Effector memory CD8-positive, alpha-beta T cell (primary cell): ENCODE data around the gene GALK1.
A peak's percentile ranks its signal among the peaks of the same experiment; 100 is the strongest.

Experiments
- ATAC-seq: fragments of 150-1000 bp; cut with Tn5 transposase; replicated peaks from 2 replicates; pipeline ENCODE4 v1.10.0; 2021; ENCODE audit warnings: mild to moderate bottlenecking, moderate library complexity
- DNase-seq, 3 experiments: peaks; one replicate each; pipeline ENCODE4 v3.0.0; 2021
- H3K27ac Mint-ChIP-seq, 2 donors: one replicate each; pipeline ENCODE4 v1.8.0; 2022; ENCODE audit warnings: mild to moderate bottlenecking in 2 of 2, mixed read lengths in 2 of 2, moderate library complexity in 2 of 2
- H3K27me3 Mint-ChIP-seq, 2 donors: one replicate each; pipeline ENCODE4 v1.8.0; 2022; ENCODE audit warnings: mixed read lengths in 2 of 2
- H3K36me3 Mint-ChIP-seq: one replicate; pipeline ENCODE4 v1.8.0; 2022; ENCODE audit warnings: mild to moderate bottlenecking, moderate library complexity, mixed read lengths; ENCODE audit not compliant: insufficient read depth
- H3K4me1 Mint-ChIP-seq, 2 donors: one replicate each; pipeline ENCODE4 v1.8.0; 2022; ENCODE audit warnings: low read depth in 2 of 2, mixed read lengths in 2 of 2
- H3K4me3 Mint-ChIP-seq, 2 donors: one replicate each; pipeline ENCODE4 v1.8.0; 2022; ENCODE audit warnings: mild to moderate bottlenecking in 2 of 2, mixed read lengths in 2 of 2, moderate library complexity in 2 of 2
- H3K9me3 Mint-ChIP-seq, 2 donors: one replicate each; pipeline ENCODE4 v1.8.0; 2022; ENCODE audit warnings: mixed read lengths in 2 of 2

Gene GALK1

DNA sequence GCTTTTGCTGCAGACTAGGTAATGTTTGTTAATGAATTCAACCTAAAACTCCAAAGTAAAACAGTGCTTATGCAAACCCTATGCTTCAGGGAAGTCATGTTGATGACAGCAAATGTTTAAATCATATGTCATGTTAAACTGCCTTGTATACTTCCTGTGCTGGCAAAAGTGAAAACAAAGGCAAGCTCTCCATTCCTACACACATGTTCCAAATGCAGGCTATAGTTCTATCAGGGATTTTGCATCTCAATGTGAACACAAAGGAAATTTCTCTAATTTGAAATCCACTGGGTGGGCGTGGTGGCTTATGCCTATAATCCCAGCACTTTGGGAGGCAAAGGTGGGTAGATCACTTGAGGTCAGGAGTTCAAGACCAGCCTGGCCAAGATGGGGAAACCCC, 38.9 kb upstream of the GALK1 start:
- no peak for ATAC-seq
- no peak overlapping the region for H3K4me3 Mint-ChIP-seq
- no peaks in the 10 kb centered on the region for H3K9me3 Mint-ChIP-seq
- DNase-seq, result no peak
- H3K4me1 Mint-ChIP-seq, result peaks cover 3 to 10% of the 10 kb centered on the region in 2 donors
- peak overlapping the region in 1 of 2 donors; percentile 63 for H3K27ac Mint-ChIP-seq
- peaks cover 35% of the 10 kb centered on the region for H3K36me3 Mint-ChIP-seq
- H3K27me3 Mint-ChIP-seq, result no peaks in the 10 kb centered on the region

DNA sequence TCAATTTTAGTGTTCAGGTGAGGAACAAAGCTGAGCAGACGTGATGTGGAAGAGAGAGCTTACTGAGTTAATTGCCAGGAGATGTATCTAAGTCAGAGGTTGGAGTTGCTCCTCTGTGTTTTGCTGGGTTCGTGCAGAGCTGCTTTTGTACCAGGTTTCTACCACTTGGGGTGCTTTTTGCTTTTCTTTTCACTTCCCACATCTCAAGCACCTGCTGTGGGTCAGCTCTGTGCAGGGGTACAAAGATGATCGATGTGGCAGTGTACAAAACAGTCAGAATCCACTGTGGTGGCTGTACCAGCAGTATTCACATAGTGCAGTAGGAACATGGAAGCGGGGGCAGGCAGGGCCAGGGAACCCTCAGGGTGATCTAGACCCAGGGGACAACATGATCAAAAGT, 34.4 kb upstream of the GALK1 start:
- peaks cover 0 to 7% of the 10 kb centered on the region in 2 donors for H3K4me1 Mint-ChIP-seq
- H3K36me3 Mint-ChIP-seq, result peaks cover 45% of the 10 kb centered on the region

DNA sequence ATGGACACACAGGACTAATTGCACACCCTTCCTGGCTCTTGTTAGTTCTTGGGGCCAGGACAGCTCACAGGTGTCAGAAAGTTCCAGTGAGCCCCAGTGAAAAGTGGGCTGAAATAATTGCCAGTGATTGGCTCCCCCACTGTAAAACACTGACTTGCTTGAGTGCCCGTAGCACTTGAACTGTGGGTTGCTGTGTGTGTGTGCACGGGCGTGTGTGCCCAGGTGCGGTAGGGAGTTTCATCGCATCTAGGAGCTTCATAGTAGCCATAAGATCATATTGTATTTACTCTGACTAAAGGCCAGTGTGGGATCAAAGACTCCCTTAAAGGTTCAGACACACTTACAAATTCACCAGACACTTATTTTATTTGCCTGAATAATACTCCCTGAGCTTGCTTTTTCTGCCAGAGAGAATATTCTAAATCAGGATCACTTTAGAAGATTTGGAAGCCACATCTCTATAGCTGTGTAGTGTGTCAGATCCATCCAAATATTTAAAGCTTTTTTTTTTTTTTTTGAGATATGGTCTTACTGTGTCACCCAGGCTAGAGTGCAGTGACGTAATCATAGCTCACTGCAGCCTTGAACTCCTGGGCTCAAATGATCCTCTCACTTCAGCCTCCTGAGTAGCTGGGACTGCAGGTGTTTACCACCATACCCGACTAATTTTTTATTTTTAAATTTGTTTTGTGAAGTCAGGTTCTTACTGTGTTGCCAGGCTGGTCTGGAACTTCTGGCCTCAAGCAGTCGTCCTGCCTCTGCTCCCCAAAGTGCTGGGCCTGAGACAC, 31.0 kb upstream of the GALK1 start:
- H3K36me3 Mint-ChIP-seq, result peaks cover 32% of the 10 kb centered on the region
- H3K4me1 Mint-ChIP-seq, result peaks cover 2 to 12% of the 10 kb centered on the region in 2 donors
- H3K27ac Mint-ChIP-seq, result no peak overlapping the region
- H3K4me3 Mint-ChIP-seq, result no peak overlapping the region
- ATAC-seq (no peak), DNase-seq (no peak)
- H3K9me3 Mint-ChIP-seq, result no peaks in the 10 kb centered on the region
- no peaks in the 10 kb centered on the region for H3K27me3 Mint-ChIP-seq

More for the DNA sequence above, 34.4 kb upstream of the GALK1 start:
- Mint-ChIP-seq H3K4me3 (no peak overlapping the region), H3K27ac (no peak overlapping the region), H3K9me3 (no peaks in the 10 kb centered on the region), H3K27me3 (no peaks in the 10 kb centered on the region)
- no peak for DNase-seq
- no peak for ATAC-seq

DNA sequence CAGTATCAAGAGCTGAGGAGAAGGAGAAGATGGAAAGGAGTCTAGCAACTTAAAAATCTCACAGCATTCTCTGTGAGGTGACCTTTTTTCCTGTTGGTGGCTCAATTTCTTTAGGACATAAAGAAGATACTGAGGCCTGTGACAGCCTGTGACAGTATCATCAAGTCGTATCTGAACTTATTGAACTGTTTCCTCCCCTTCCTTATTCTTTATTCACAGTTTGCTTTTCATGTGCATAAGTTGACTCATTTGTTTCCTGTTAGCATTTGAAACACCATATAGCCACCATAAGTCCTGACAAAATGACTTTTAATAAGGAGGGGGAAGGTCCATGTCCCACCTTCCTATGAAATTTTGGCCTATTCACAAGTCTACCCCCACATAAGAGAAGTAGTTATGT, 28.5 kb upstream of the GALK1 start:
- peaks cover 15% of the 10 kb centered on the region for H3K36me3 Mint-ChIP-seq
- no peak for ATAC-seq
- H3K27ac Mint-ChIP-seq, result peak overlapping the region in 1 of 2 donors; percentile 17
- peaks cover 4 to 16% of the 10 kb centered on the region in 2 donors for H3K4me1 Mint-ChIP-seq
- no peaks in the 10 kb centered on the region for H3K9me3 Mint-ChIP-seq
- DNase-seq, result no peak
- no peak overlapping the region for H3K4me3 Mint-ChIP-seq
- H3K27me3 Mint-ChIP-seq, result no peaks in the 10 kb centered on the region

DNA sequence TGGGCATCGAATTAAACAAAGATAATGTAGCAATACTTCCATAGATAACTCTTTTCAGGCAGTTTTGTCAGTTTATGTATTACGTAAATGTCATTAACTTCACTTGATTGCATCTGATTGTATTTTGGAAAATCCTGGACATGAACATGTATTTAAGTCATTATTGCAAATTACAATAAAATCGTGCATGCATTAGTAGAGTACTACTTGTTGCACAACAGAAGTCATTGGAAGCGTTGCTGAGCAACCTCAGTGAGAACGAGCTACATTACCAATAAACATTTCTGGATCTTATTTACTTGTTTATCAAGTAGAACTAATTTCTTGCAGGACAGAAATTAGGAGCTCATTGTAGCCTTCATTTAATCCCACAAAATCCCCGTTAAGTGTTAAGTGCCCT, 26.3 kb upstream of the GALK1 start:
- Mint-ChIP-seq H3K9me3 (no peaks in the 10 kb centered on the region), H3K27ac (no peak overlapping the region), H3K36me3 (peaks cover under 1% of the 10 kb centered on the region), H3K4me3 (no peak overlapping the region), H3K27me3 (no peaks in the 10 kb centered on the region), H3K4me1 (peaks cover 6 to 15% of the 10 kb centered on the region in 2 donors)
- ATAC-seq (no peak), DNase-seq (no peak)

DNA sequence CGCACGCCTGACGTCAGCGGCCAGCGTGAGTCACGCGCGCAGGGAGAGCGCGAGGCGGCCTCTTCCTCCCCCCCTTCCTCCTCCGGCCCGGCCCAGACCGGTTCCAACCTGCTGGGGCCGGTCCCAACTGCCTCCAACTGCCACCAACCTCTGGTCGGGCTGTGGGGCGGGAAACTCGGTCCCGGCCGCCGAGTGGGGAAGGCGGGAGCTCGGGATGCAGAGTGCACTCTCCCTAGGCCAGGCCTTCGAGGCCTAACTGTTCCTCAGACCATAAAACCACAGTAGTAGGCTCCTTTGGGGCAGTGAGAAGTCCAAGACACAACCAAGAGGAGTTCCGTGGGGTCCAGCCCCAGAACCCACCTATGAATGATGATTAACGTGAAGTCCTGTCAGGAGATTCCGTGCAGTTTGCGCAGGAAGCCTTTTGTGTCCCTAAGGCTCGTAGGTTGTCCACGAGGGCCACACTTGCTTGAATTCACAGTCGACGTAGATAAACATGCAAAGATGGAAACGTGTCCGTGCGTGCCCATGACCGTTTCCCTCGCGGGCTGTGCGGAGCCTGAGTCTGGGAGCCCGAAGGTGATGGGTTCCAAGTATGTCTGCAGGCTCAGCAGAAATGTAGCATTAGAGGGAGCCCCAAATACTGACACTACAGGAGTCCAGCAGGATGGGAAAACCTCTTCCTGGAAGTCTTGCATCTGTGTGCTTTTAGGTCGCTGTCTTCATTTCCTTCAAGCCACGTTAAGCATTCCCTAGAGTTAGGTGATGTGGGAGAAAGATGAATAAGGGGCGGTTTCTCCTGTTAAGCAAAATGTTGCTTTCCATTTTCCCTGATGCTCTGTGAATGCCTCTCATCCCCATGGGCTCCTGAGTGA, 20.3 kb upstream of the GALK1 start:
- ATAC-seq, result peak; percentile 71
- Mint-ChIP-seq H3K9me3 (no peaks in the 10 kb centered on the region), H3K4me1 (peaks cover 26 to 28% of the 10 kb centered on the region in 2 donors), H3K4me3 (peak overlapping the region; percentile 89 to 92), H3K27me3 (no peaks in the 10 kb centered on the region), H3K36me3 (peaks cover 29% of the 10 kb centered on the region), H3K27ac (peak overlapping the region; percentile 100)
- peak; percentile 77 to 90 (median 83) for DNase-seq

DNA sequence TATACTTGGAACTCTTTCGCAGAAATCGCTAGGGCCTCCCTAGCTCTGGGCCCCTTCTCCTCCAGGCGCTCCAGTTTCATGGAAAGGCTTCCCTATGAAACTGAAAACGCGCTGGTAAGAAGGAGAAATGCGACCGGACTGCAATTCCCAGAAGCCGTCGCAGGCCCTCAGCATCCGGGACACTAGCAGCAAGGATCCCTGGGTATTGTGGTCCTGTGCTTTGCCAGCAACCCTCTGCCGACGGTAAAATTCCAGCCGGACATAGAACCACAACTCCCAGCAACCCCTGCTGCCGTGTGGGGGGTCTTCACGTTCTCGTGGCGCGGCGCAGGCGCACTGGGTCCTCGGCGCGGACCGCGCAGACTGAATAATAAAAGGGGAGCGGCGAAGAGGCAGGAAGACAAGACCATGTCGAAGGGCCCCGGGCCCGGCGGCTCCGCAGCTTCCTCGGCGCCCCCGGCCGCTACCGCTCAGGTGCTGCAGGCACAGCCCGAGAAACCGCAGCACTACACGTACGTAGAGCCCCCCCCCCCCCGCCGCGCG, 19.6 kb upstream of the GALK1 start, which contains the start of gene UNK:
UNK (plus strand) TSS at position 334 of the 543 bp plus-strand sequence; CDS start at position 409, 75 bp downstream.
- Mint-ChIP-seq H3K9me3 (no peaks in the 10 kb centered on the region), H3K4me3 (peak within 1 kb of the TSS; percentile 89 to 92), H3K4me1 (peaks cover 31 to 33% of the 10 kb centered on the region in 2 donors), H3K27ac (peak within 1 kb of the TSS; percentile 100), H3K36me3 (peaks cover 35% of the 10 kb centered on the region), H3K27me3 (no peaks in the 10 kb centered on the region)
- ATAC-seq (peak; percentile 72), DNase-seq (peak; percentile 92 to 95 (median 92))

DNA sequence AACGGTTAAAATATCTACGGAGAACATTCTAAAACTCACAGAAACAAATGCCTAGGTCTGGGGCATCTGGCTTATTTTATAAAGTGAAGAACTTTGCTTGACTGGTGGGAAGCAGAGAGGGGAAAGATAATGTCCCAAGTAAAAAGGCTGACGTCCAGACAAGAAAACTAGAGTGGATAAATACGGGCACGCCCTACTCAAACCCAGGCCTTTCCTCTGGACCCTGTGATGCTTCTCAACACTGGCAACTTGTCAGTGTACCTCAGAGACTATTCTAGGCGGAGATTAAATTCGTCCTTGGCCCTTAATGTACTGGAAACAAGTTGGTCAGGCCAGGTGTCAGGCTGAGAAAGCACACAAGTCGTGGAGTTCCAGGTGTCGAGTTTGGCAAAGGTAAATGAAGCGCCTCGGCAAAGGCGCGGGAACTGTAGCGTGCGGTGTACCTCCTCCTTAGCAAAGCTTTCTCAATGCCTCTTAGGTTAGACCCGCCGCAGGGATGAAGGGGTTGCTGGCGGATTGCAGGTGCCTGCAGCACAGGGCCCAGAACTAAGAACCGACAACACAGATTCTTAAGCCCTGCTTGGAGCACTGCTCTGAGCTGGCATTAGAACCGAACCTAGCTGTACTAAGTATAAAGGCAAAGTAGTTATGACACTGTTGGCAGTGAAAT, 18.9 kb upstream of the GALK1 start:
- Mint-ChIP-seq H3K4me3 (peak overlapping the region; percentile 89 to 92), H3K27ac (peak overlapping the region; percentile 100), H3K27me3 (no peaks in the 10 kb centered on the region), H3K4me1 (peaks cover 30 to 34% of the 10 kb centered on the region in 2 donors), H3K36me3 (peaks cover 41% of the 10 kb centered on the region), H3K9me3 (no peaks in the 10 kb centered on the region)
- DNase-seq, result no peak
- no peak for ATAC-seq

DNA sequence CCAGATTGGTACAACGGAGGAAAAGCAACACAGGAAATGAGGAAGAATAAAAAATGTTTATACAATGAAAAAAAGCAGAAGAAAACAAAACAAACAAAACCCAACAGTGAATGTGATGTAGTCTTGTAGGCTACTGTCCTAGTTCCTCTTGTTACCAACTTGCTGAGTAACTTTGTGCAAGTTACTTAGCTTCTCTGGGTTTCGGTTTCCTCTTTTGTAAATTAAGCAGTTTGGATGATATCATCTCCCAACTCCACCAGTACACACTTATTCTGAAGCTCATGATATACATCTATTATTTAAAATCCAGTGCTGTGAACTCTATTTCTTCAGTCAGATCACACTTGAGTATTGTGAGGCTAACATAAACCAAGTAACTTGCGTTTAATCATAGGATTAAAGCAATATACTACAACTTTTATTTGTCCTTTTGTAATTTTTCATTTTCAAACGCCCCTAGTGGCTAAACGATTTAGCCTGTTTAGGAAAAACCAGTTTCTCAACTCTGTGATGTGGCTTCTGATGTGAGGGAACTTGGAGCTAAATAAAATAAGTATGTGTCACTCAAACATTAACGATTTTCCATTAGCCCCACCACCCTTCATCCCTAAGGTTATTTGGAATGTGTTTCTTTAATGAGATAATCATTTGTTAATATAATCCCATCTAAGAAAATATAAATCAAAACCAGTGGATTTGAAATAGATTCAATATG, 18.2 kb upstream of the GALK1 start:
- Mint-ChIP-seq H3K4me3 (peak overlapping the region; percentile 89 to 92), H3K36me3 (peaks cover 48% of the 10 kb centered on the region), H3K9me3 (no peaks in the 10 kb centered on the region), H3K4me1 (peaks cover 35 to 36% of the 10 kb centered on the region in 2 donors), H3K27me3 (no peaks in the 10 kb centered on the region), H3K27ac (peak overlapping the region; percentile 100)
- ATAC-seq (no peak), DNase-seq (peak in 1 of 3 experiments; percentile 31)

DNA sequence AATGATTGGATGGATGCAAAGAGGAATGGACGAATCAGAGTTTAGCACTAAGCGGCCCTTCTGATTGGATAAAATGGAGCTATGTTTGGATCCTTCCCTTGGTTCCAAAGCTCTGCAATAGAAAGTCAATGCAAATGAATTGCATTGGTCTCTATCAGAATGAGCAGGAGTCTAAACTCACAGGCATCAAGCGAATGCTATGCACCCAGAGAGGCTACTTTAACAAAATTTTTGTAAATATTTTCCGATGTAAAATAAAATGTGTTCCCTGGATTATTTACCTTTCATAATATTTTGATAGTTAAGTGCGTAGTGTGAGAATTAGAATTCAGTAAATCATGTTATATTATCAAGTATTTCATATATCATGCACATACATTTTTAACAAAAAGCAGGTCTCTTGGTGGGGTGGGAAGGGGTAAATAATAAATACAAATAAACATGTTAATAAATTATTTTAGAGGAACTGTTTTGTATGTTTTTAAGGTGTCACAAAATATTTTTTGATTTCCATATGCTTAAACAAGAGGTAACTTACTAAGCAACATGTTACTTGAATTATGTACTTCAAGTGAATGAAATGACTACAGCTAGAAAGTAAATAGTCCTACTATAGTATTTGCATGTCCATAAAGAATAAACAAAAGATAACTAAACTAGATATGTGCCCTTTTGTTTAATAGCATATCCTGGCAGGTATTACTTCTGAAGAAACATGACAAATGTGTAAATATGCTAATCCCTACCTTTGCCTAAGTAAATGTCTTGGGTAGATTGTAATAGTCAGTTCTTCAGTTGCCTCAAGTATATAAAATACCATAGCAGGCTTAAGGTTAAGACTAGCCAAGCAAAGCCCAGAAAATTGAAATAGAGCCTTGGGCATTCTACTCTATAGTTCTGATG, 15.2 kb upstream of the GALK1 start:
- H3K27ac Mint-ChIP-seq, result peak overlapping the region; percentile 99 to 100
- H3K27me3 Mint-ChIP-seq, result no peaks in the 10 kb centered on the region
- peaks cover 37 to 47% of the 10 kb centered on the region in 2 donors for H3K4me1 Mint-ChIP-seq
- DNase-seq (no peak), ATAC-seq (no peak)
- H3K36me3 Mint-ChIP-seq, result peaks cover 69% of the 10 kb centered on the region
- H3K4me3 Mint-ChIP-seq, result peak overlapping the region; percentile 91 to 99
- no peaks in the 10 kb centered on the region for H3K9me3 Mint-ChIP-seq

DNA sequence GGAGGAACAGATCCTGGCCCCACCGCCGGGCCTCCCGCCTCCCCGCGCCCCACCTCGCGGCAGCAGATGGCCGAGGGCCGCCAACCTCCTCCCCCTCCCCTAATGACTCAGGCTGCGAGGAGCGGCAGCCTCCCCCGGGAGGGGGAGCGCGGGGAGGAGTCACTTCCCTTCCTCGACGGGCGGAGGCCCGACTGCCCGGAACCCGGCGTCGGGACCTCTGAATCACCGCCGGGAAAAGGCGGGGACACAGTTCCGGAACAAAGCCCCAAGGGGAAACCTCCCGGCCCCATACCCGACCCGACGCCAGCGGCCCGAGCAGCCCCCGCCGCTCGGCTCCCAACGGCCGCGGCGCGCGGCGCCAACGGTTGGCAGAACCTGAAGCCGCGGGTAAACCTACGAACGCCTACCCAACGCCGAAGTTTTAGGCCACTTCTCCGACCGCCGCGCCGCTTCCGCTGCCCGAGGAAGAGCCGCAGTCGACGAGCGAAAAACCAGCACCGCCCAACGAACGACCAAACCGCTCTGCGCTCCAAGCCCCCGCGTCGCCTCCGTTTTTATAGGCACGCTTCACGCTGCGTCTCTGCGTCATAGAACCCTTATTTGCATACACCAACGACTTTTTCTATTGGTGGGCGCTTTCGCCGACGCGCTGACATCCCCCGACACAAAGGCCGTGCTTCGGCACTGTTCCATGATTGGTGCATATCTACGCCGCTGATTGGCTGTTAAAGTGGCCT, 14.4 kb upstream of the GALK1 start:
- H3K36me3 Mint-ChIP-seq, result peaks cover 69% of the 10 kb centered on the region
- ATAC-seq (peak; percentile 67), DNase-seq (peak; percentile 90 to 93 (median 90))
- H3K4me1 Mint-ChIP-seq, result peaks cover 35 to 43% of the 10 kb centered on the region in 2 donors
- H3K27me3 Mint-ChIP-seq, result no peaks in the 10 kb centered on the region
- H3K27ac Mint-ChIP-seq, result peak overlapping the region; percentile 99 to 100
- H3K4me3 Mint-ChIP-seq, result peak overlapping the region; percentile 91 to 99
- no peaks in the 10 kb centered on the region for H3K9me3 Mint-ChIP-seq
